C4-2B (cell line): Measurements from ENCODE around the gene NPAS3.

Experiments used
- H3K27ac ChIP-seq: fragments of 450-650 bp; 2 replicates; pipeline ENCODE4 v1.5.1; 2017
- ZFX ChIP-seq: fragments of 450-650 bp; IDR thresholded peaks from 2 replicates; pipeline ENCODE4 v1.6.1; 2017
- TF ChIP-seq, protein P1 (sequence below): fragments of 450-650 bp; conservative IDR thresholded peaks from 2 replicates; pipeline ENCODE4 v1.5.1; 2017; ENCODE audit warnings: mild to moderate bottlenecking

The NPAS3 gene

GRCh38 chr14:33790996-33791395, 852.3 kb downstream of the NPAS3 start:
- TF ChIP-seq, protein P1, sequence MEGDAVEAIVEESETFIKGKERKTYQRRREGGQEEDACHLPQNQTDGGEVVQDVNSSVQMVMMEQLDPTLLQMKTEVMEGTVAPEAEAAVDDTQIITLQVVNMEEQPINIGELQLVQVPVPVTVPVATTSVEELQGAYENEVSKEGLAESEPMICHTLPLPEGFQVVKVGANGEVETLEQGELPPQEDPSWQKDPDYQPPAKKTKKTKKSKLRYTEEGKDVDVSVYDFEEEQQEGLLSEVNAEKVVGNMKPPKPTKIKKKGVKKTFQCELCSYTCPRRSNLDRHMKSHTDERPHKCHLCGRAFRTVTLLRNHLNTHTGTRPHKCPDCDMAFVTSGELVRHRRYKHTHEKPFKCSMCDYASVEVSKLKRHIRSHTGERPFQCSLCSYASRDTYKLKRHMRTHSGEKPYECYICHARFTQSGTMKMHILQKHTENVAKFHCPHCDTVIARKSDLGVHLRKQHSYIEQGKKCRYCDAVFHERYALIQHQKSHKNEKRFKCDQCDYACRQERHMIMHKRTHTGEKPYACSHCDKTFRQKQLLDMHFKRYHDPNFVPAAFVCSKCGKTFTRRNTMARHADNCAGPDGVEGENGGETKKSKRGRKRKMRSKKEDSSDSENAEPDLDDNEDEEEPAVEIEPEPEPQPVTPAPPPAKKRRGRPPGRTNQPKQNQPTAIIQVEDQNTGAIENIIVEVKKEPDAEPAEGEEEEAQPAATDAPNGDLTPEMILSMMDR: no peak
- TF ChIP-seq ZFX: no peak
- no peak overlapping the region for H3K27ac ChIP-seq

DNA sequence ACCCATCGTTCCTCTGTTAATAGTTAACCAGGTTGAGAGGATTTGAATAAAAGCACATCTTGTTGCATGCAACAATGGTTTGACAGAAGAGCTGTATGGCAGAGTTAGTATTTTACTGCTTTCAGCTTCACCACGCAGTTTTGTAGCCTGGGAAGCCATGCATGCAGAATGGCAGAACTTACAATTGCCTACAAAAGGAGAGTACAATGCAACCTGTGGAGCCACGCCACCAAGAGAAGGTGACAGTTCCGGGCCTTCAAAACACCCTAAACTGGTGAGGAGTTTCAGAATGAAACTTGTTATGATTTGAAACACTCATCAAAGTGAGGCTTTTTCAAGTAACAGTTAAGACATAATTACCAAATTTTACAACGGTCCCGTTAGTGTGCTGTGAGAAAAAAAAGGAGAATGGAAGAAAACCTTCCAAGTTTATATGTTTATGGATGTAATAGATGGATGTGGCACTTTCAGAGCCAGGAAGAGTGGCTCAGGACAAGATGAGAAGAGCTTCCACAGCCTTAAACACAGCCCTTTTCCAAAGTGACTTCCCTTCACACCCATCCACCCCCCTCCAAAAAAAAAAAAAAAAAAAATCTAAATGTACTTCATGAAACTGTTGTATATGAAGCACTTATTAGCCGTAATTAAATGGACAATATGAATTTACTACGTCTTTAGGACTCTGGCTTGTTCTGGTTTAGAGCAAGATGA, 853.5 kb downstream of the NPAS3 start:
- H3K27ac ChIP-seq: no peak overlapping the region
- TF ChIP-seq, protein P1: no peak
- TF ChIP-seq ZFX: no peak

- no peak overlapping the region for H3K27ac ChIP-seq
- TF ChIP-seq ZFX: no peak
- TF ChIP-seq, protein P1: peak; percentile 97
These were observed 854.2 kb downstream of the NPAS3 start for GRCh38 chr14:33792720-33793368.

DNA sequence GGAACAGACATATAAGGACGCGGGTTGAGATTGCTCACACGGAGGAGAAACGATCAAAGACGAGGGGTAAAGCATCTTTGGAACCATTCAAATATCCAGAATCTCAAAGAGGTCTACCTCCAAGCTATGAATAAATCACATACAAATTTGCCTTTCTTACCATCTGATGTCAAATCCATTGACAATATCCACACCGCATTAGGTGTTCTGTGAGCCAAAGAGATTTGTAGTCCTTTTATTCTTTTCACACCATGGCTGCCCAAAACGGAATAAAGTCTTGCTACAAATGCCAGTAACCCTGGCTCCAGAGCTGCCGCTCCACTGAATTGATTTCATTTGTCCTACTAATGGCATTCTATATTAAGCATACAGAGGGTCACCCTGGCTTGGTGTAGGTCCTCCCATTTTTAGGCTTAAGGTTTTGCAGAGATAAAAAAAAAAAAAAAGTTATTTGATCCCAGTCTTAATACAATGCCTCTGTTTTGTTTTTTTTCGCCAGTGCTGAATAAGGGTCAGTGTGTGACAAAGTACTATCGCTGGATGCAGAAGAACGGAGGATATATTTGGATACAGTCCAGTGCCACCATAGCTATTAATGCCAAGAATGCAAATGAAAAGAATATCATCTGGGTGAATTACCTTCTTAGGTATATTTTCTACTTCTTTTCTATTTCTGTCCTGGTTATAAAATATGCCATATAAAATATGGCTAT, 854.9 kb downstream of the NPAS3 start:
- TF ChIP-seq, protein P1: no peak
- TF ChIP-seq ZFX: no peak
- no peak overlapping the region for H3K27ac ChIP-seq

DNA sequence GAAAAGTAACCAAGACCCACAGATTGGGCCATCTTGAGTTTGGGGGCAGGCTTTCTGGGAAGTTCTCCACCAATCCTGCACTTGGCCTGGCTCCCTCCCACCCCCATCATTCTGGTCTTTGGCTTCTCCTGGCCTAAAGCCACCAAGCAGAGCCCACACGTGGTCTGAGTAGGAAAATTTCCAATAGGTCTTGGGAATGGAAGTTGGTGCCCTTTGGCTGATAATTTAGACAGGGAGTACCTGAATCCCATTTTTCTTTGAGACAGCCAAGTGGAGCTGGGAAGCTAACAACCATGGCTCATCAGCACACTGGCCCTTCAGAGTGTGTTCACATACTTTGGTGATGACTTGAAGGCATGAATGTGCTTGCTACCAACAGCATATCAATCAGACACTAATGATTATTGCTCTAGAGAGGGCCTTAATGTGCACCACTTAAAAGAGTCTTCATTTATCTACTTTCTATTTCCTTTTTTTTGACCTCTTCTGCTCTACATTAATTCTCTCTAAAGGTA, 856.2 kb downstream of the NPAS3 start:
- H3K27ac ChIP-seq: no peak overlapping the region
- TF ChIP-seq ZFX: no peak
- TF ChIP-seq, protein P1: no peak

GRCh38 chr14:33796356-33796755, 857.7 kb downstream of the NPAS3 start:
- H3K27ac ChIP-seq: no peak overlapping the region
- TF ChIP-seq ZFX: no peak
- TF ChIP-seq, protein P1: no peak
